C4-2B (cell line): Measurements from ENCODE around the gene LKAAEAR1.

ENCODE experiments used
- ZFX ChIP-seq: fragments of 450-650 bp; IDR thresholded peaks from 2 replicates; pipeline ENCODE4 v1.6.1; 2017
- TF ChIP-seq, protein P1 (sequence below): fragments of 450-650 bp; conservative IDR thresholded peaks from 2 replicates; pipeline ENCODE4 v1.5.1; 2017; ENCODE audit warnings: mild to moderate bottlenecking

GRCh38 chr20:64109831-64110391, 25.7 kb upstream of the LKAAEAR1 start:
- TF ChIP-seq, protein P1, sequence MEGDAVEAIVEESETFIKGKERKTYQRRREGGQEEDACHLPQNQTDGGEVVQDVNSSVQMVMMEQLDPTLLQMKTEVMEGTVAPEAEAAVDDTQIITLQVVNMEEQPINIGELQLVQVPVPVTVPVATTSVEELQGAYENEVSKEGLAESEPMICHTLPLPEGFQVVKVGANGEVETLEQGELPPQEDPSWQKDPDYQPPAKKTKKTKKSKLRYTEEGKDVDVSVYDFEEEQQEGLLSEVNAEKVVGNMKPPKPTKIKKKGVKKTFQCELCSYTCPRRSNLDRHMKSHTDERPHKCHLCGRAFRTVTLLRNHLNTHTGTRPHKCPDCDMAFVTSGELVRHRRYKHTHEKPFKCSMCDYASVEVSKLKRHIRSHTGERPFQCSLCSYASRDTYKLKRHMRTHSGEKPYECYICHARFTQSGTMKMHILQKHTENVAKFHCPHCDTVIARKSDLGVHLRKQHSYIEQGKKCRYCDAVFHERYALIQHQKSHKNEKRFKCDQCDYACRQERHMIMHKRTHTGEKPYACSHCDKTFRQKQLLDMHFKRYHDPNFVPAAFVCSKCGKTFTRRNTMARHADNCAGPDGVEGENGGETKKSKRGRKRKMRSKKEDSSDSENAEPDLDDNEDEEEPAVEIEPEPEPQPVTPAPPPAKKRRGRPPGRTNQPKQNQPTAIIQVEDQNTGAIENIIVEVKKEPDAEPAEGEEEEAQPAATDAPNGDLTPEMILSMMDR = no peak
- TF ChIP-seq ZFX = no peak
